ENCODE measurements around the gene CPD. TPM values are rescaled to one million over a fixed set of nuclear protein-coding genes. Genes with fewer than 3 reads are reported as not detected.
A peak's percentile ranks its signal among the peaks of the same experiment; 100 is the strongest.

The CPD gene
- total RNA-seq, 4 donors from 2014 or later: 20.8 to 32.4 (median 28.0) TPM

DNA sequence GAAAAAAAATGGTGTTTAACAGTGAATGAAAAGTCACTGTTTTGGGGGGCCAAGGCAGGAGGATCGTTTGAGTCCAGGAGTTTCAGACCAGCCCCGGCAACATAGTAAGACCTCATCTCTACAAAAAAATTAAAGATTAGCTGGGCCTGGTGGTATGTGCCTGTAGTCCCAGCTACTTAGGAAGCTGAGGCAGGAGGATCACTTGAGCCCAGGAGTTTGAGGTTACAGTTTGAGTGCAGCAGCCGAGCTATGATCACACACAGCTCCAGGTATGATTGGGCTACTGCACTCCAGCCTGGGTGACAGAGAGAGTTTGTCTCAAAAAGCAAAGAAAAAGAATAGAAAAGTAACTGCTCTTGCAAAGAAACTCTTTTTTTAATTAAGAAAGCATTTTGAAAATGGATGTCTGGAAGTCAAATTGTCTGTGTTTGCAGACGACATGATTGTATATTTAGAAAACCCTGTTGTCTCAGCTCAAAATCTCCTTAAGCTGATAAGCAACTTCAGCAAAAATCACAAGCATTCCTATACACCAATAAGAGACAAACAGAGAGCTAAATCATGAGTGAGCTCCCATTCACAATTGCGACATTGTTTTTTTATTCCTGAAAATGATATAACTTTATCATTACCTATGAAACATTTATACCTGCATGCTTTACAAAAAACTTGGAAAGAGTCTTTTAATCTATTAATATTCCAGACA, 20.5 kb upstream of the CPD start:
- no peak for TF ChIP-seq POLR2A (IDR thresholded peaks at IDR 0.05)
- no peak for DNase-seq
- Histone ChIP-seq H3K4me3 (no peak overlapping the region), H3K27ac (no peak overlapping the region), H3K27me3 (no peaks in the 10 kb centered on the region), H3K9me3 (no peaks in the 10 kb centered on the region), H3K4me1 (no peaks in the 10 kb centered on the region), H3K36me3 (no peaks in the 10 kb centered on the region)
- intact Hi-C loops (cut with DNase I; ENCODE audit: low total_unique reads): no loop called here
- ATAC-seq: no peak
- in situ Hi-C loops (cut with MboI; ENCODE audit: low sequenced_read_pairs in 4 of 4): no loop called here

DNA sequence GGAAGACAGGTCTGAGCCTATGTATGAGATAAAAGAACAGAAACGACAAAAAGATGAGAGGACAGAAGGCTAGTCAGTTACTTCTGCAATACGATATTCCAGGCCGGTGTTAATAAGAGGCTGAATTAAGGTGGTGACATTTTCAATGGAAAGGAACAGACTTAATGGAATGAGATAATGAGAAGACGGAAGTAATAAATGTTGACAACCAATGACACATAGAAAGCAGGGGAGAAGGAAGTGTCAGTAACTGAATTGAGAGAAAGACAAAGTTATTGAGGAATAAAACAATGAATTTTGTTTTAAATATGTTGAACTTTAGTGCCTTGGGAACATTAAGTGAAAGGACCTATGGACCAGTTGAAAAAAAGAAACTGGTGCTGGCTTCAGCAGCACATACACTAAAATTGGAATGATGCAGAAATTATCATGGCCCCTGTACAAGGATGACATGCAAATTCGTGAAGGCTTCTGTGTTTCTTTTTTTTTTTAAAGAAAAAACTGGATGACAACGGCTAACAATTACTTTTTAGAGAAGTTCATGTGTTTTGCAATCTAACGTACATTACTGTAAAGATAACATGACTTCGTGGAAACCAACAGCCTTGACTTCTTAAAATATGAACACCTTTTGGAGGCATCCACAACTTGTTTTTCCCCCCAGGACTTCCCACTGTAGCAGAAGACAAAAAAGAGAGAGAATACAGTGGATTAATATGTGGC, 18.5 kb upstream of the CPD start:
- Histone ChIP-seq H3K4me1 (no peaks in the 10 kb centered on the region), H3K9me3 (no peaks in the 10 kb centered on the region), H3K27ac (no peak overlapping the region), H3K27me3 (no peaks in the 10 kb centered on the region), H3K36me3 (no peaks in the 10 kb centered on the region), H3K4me3 (no peak overlapping the region)
- TF ChIP-seq, protein P1, sequence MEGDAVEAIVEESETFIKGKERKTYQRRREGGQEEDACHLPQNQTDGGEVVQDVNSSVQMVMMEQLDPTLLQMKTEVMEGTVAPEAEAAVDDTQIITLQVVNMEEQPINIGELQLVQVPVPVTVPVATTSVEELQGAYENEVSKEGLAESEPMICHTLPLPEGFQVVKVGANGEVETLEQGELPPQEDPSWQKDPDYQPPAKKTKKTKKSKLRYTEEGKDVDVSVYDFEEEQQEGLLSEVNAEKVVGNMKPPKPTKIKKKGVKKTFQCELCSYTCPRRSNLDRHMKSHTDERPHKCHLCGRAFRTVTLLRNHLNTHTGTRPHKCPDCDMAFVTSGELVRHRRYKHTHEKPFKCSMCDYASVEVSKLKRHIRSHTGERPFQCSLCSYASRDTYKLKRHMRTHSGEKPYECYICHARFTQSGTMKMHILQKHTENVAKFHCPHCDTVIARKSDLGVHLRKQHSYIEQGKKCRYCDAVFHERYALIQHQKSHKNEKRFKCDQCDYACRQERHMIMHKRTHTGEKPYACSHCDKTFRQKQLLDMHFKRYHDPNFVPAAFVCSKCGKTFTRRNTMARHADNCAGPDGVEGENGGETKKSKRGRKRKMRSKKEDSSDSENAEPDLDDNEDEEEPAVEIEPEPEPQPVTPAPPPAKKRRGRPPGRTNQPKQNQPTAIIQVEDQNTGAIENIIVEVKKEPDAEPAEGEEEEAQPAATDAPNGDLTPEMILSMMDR (IDR thresholded peaks at IDR 0.05 in 4 of 5, conservative IDR thresholded peaks at IDR 0.05 in 1 of 5): no peak
- TF ChIP-seq POLR2A (IDR thresholded peaks at IDR 0.05): no peak
- intact Hi-C loops (cut with DNase I; ENCODE audit: low total_unique reads) (no loop called here), in situ Hi-C loops (cut with MboI; ENCODE audit: low sequenced_read_pairs in 4 of 4) (no loop called here)
- ATAC-seq (no peak), DNase-seq (no peak)

DNA sequence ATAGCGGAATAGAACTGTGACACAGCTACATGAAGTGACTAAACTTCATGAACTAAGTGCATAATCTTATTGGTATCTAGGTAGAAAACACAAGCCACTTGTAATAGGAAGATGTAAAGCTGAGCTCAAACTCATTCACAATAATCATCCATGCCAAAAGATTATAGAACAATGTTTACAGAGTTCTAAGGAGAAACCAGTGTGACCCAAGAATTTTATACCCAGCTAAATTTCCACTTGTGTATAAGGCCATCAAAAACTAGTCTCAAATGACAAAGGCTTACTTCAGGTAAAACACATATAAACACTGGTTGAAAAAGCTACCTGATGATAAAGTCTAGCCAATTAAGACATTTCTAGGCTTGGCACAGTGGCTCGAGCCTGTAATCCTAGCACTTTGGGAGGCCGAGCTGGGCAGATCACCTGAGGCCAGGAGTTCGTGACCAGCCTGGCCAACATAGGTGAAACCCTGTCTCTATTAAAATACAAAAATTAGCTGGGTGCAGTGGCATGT, 16.9 kb upstream of the CPD start:
- no peaks in the 10 kb centered on the region for H3K4me1 ChIP-seq
- in situ Hi-C loops (cut with MboI; ENCODE audit: low sequenced_read_pairs in 4 of 4) (no loop called here), intact Hi-C loops (cut with DNase I; ENCODE audit: low total_unique reads) (no loop called here)
- H3K27ac ChIP-seq: no peak overlapping the region
- ATAC-seq: no peak
- TF ChIP-seq POLR2A (IDR thresholded peaks at IDR 0.05): no peak
- TF ChIP-seq, protein P1 (IDR thresholded peaks at IDR 0.05 in 4 of 5, conservative IDR thresholded peaks at IDR 0.05 in 1 of 5): no peak
- no peaks in the 10 kb centered on the region for H3K9me3 ChIP-seq
- no peak overlapping the region for H3K4me3 ChIP-seq
- no peaks in the 10 kb centered on the region for H3K27me3 ChIP-seq
- H3K36me3 ChIP-seq: no peaks in the 10 kb centered on the region
- DNase-seq: no peak

DNA sequence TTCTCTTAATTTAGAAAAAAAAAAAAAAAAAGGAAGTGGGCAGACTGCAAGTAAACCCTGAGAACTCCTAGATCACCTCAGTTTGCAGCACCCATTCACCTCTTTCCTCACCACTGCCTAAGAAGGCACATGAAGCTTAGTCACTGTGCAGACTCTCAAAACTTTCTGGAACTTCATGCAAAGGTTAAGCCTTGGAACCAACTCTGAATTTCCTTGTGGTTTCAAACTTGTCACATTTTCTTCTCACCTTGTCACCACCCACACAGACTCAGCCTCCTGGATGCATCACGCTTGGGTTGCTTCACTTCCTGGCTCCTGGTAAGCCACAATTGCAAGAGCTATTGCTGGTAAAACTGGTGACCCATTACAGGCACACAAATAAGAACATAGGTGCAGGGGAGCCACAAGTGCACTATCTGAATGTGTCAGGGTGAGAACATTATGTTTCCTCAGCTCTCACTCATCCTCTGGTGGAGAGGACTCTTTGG, 15.0 kb upstream of the CPD start:
- Histone ChIP-seq H3K4me1 (no peaks in the 10 kb centered on the region), H3K4me3 (no peak overlapping the region), H3K36me3 (no peaks in the 10 kb centered on the region), H3K27me3 (no peaks in the 10 kb centered on the region), H3K9me3 (no peaks in the 10 kb centered on the region), H3K27ac (no peak overlapping the region)
- intact Hi-C loops (cut with DNase I; ENCODE audit: low total_unique reads): no loop called here
- DNase-seq (peak in 1 of 2 donors; percentile 25), ATAC-seq (peak; percentile 27 to 30)
- in situ Hi-C loops (cut with MboI; ENCODE audit: low sequenced_read_pairs in 4 of 4): no loop called here
- TF ChIP-seq, protein P1 (IDR thresholded peaks at IDR 0.05 in 4 of 5, conservative IDR thresholded peaks at IDR 0.05 in 1 of 5): no peak
- TF ChIP-seq POLR2A (IDR thresholded peaks at IDR 0.05): no peak

DNA sequence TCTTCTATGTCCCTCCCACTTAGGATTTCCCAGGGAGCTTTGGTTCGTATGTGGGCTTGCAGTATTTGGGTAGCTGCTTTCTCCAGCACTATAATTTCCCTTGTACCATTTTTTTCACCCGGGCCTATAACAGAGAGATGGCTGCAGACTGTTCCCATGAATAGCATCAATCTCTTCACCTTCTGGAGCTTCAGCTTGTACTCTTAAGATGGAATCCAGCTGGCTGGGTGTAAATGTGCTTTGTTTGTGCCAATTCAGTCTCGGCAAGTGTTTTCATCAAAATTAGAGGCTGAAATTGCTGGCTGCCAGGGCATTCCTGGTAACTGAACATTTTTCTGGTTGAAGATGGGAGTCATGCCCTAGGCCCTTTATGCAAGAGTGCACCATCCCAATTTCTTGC, 12.2 kb upstream of the CPD start:
- H3K4me3 ChIP-seq: no peak overlapping the region
- H3K36me3 ChIP-seq: no peaks in the 10 kb centered on the region
- in situ Hi-C loops (cut with MboI; ENCODE audit: low sequenced_read_pairs in 4 of 4): no loop called here
- H3K9me3 ChIP-seq: no peaks in the 10 kb centered on the region
- H3K27me3 ChIP-seq: no peaks in the 10 kb centered on the region
- no peak for TF ChIP-seq POLR2A (IDR thresholded peaks at IDR 0.05)
- TF ChIP-seq, protein P1 (IDR thresholded peaks at IDR 0.05 in 4 of 5, conservative IDR thresholded peaks at IDR 0.05 in 1 of 5): no peak
- DNase-seq (no peak), ATAC-seq (no peak)
- intact Hi-C loops (cut with DNase I; ENCODE audit: low total_unique reads): no loop called here
- H3K27ac ChIP-seq: no peak overlapping the region
- no peaks in the 10 kb centered on the region for H3K4me1 ChIP-seq

Data from gastrocnemius medialis (tissue), 4 donors.